ENCODE measurements around the gene IL16.

DNA sequence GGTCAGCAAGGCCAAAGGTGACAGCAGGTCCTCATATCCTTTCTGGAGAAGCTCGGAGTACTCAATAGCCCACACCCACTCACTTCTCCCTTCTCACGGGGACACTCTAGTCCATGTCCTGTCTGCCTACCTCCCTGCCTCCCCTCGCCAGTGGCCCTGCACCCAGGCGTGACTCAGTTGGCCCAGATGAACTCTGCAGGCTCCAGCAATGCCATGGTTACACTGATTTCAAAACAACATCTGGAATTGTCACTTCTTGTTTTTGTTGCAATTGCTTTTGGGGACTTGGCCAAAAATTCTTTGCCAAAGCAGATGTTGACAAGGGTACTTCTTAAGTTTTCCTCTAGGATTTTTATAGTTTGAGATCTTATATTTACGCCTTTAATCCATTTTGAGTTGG lies 13.0 kb downstream of the IL16 start:
- TF ChIP-seq CTCF (IDR thresholded peaks at IDR 0.05; ENCODE audit: low read depth, low read length, missing input control): no peak
- TF ChIP-seq REST (IDR thresholded peaks at IDR 0.05): no peak

All from liver (tissue), 2 donors.